ENCODE data around the gene TSC22D1.

TSC22D1 gene

GRCh38 chr13:44557986-44558385 is 18.1 kb downstream of the TSC22D1 start:
- no peak overlapping the region for H3K4me3 ChIP-seq (ENCODE audit: low read length)
- no peak for TF ChIP-seq CTCF (conservative IDR thresholded peaks at IDR 0.05; ENCODE audit: low read depth, low read length)
- no peak for DNase-seq (ENCODE audit: low read depth)

DNA sequence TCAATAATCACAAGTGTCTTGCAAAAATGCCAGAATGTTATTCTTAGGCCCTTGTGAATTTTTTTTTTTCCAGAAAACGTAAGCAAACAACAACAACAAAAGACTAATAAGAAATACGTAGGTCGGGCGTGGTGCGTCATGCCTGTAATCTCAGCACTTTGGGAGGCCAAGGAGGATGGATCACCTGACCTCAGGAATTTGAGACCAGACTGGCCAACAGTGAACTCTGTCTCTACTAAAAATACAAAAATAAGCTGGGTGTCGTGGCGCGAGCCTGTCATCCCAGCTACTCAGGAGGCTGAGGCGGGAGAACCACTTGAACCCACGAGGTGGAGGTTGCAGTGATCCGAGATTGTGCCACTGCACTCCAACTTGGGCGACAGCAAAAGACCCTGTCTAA is 20.9 kb downstream of the TSC22D1 start:
- no peak for DNase-seq (ENCODE audit: low read depth)
- no peak overlapping the region for H3K4me3 ChIP-seq (ENCODE audit: low read length)
- TF ChIP-seq CTCF (conservative IDR thresholded peaks at IDR 0.05; ENCODE audit: low read depth, low read length): no peak

- TF ChIP-seq CTCF (conservative IDR thresholded peaks at IDR 0.05; ENCODE audit: low read depth, low read length): no peak
- no peak for DNase-seq (ENCODE audit: low read depth)
Measured at GRCh38 chr13:44549476-44549875, 26.7 kb downstream of the TSC22D1 start.

GRCh38 chr13:44546164-44546563 is 30.0 kb downstream of the TSC22D1 start:
- no peak for TF ChIP-seq CTCF (conservative IDR thresholded peaks at IDR 0.05; ENCODE audit: low read depth, low read length)
- no peak overlapping the region for H3K4me3 ChIP-seq (ENCODE audit: low read length)
- no peak for DNase-seq (ENCODE audit: low read depth)

More at GRCh38 chr13:44549476-44549875, 26.7 kb downstream of the TSC22D1 start:
- no peak overlapping the region for H3K4me3 ChIP-seq (ENCODE audit: low read length)

GRCh38 chr13:44543369-44543768 is 32.8 kb downstream of the TSC22D1 start:
- H3K4me3 ChIP-seq (ENCODE audit: low read length): no peak overlapping the region
- TF ChIP-seq CTCF (conservative IDR thresholded peaks at IDR 0.05; ENCODE audit: low read depth, low read length): no peak
- DNase-seq (ENCODE audit: low read depth): no peak

GRCh38 chr13:44542361-44542760 is 33.8 kb downstream of the TSC22D1 start:
- H3K4me3 ChIP-seq (ENCODE audit: low read length): no peak overlapping the region
- DNase-seq (ENCODE audit: low read depth): no peak
- TF ChIP-seq CTCF (conservative IDR thresholded peaks at IDR 0.05; ENCODE audit: low read depth, low read length): no peak

DNA sequence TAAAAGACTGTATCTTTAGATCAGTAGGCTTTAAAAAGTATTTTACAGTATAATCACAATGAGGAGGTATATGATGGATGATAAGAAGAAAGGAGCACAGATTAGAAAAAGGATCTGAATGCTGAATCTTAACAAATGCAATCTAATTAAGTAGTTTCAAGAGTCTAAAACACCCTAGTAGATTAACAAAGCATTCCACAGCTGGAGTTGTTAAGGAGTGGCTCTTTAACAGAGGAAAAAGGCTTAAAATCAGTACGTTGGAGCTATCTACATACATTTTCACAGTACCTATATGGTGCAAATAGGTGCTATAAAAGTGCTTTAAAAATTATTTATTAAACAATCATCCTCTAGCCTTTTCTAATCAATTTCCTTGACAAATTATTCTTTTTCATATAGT is 34.5 kb downstream of the TSC22D1 start:
- no peak for DNase-seq (ENCODE audit: low read depth)
- no peak overlapping the region for H3K4me3 ChIP-seq (ENCODE audit: low read length)
- TF ChIP-seq CTCF (conservative IDR thresholded peaks at IDR 0.05; ENCODE audit: low read depth, low read length): no peak

Data from retinal pigment epithelial cell (primary cell).